ENCODE measurements around the gene NAA16.
A peak's percentile ranks its signal among the peaks of the same experiment; 100 is the strongest.
"Not testable (repeated sequence)": the region's sequence is repeated elsewhere in the genome, so short reads cannot be mapped to it uniquely, and the experiment has no call there.

Gene NAA16

DNA sequence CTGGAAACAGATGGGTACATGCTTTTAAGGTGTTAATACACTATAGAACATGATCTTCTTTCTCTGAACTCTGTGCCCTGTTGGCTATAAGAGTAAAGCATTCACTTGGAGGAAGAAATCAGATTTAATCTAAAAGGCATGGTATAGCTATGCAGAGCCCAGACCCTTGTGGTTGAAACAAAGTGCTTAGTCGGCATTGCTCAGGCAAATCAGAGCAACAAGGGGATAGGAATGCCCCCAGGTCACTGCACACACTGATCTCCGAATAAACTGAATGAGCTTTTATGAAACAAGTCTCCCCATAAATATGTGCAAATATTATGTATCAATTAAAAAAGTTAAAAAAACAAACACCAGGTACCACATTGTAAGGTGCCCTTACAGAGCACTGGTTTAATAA is 94.3 kb downstream of the NAA16 start:
- no peak for DNase-seq (ENCODE audit: low spot score)
- no peak for FAIRE-seq

- DNase-seq (ENCODE audit: low spot score) = no peak
These were observed 96.3 kb downstream of the NAA16 start for GRCh38 chr13:41407380-41407779.

DNA sequence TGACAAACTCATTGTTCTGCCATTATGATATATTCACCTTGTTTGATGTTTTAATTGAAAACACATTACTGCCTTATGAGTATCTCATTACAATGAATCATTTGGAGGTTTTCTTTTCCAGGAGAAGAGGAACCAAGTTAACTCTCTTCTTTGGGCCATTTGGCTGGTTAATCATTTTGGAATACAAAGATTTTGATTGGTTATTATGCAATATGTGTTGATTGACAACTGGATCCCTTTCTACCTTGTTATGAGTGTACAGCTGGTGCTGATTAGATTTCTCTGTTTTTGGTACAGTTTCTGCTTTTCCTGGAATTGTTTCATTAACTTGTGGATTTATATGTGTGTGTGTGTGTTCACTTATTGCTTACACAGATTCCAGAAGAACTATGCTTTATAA is 97.1 kb downstream of the NAA16 start:
- DNase-seq (ENCODE audit: low spot score) (no peak), FAIRE-seq (no peak)

More at GRCh38 chr13:41407380-41407779, 96.3 kb downstream of the NAA16 start:
- FAIRE-seq = no peak

DNA sequence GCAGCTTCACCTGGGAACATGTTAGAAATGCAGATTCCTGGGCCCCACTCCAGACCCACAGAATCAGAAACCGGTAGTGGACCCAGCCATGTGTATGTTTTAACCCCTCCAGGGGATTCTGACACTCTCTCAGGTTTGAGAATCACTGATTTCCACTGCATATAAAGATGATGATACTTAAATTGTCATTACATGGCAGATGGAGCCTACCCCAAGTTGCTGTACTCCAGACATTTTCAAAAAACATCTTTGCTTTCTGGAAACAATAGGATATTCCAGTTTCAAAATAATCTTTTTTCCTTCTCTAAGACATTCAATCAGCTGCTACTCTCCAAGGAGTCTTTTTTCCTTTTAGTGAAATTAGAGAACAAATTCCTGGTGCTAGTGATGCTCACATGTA is 97.7 kb downstream of the NAA16 start:
- no peak for FAIRE-seq
- no peak for DNase-seq (ENCODE audit: low spot score)

GRCh38 chr13:41409611-41410010 is 98.5 kb downstream of the NAA16 start:
- DNase-seq (ENCODE audit: low spot score) (no peak), FAIRE-seq (no peak)

GRCh38 chr13:41411060-41411459 is 100.0 kb downstream of the NAA16 start:
- no peak for FAIRE-seq
- no peak for DNase-seq (ENCODE audit: low spot score)

GRCh38 chr13:41411522-41411921 is 100.5 kb downstream of the NAA16 start:
- FAIRE-seq (no peak), DNase-seq (ENCODE audit: low spot score) (peak; percentile 37)

GRCh38 chr13:41413872-41414271 is 102.8 kb downstream of the NAA16 start:
- no peak for FAIRE-seq

GRCh38 chr13:41416276-41416675 is 105.2 kb downstream of the NAA16 start:
- DNase-seq (ENCODE audit: low spot score) (no peak), FAIRE-seq (no peak)

More at GRCh38 chr13:41413872-41414271, 102.8 kb downstream of the NAA16 start:
- DNase-seq (ENCODE audit: low spot score) = no peak

DNA sequence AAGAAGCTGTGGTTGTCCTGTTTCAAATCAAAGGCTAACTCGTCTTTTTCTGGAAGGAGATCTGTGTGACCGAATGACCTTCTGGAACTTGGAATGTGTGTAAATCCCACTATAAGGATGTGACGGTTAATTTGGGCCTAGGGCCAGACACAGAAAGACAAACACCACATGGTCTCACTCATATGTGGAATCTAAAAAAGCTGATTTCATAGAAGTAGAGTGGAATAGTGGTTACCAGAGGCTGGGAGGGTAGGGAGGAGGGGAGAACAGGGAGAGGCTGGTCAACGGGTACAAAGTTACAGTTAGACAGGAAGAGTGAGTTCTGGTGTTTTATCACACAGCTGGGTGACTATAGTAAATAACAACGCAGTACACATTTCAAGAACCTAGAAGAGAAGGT is 107.0 kb downstream of the NAA16 start:
- FAIRE-seq (no peak), DNase-seq (ENCODE audit: low spot score) (peak; percentile 3)

- FAIRE-seq (no peak), DNase-seq (ENCODE audit: low spot score) (no peak)
These were observed 107.7 kb downstream of the NAA16 start for GRCh38 chr13:41418731-41419130.

- DNase-seq (ENCODE audit: low spot score) = no peak
- FAIRE-seq = no peak
These were observed 108.1 kb downstream of the NAA16 start for GRCh38 chr13:41419206-41419605.

- no peak for FAIRE-seq
These were observed 109.1 kb downstream of the NAA16 start for GRCh38 chr13:41420146-41420545.

DNA sequence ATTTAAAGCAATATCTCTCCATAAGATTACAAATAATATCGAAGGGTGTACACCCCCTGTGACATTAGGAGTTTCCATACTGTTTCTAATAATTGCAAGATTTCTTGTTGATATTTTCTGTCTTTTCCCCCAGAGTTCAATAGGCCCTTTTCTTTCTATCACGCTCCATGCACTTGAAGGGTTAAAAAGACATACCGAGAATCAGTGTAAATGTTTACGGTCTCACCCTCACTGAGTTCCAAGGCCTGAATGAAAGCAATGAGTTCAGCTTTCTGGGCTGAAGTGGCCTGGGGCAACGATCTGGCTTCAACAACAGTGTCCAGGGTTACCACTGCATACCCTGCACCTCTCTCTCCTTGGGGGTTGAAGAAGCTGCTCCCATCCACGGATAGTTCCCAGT is 110.3 kb downstream of the NAA16 start:
- DNase-seq (ENCODE audit: low spot score); FAIRE-seq: not testable (repeated sequence)

More at GRCh38 chr13:41420146-41420545, 109.1 kb downstream of the NAA16 start:
- DNase-seq (ENCODE audit: low spot score) = no peak

GRCh38 chr13:41421983-41422382 is 110.9 kb downstream of the NAA16 start:
- not testable (repeated sequence) for DNase-seq (ENCODE audit: low spot score); FAIRE-seq

DNA sequence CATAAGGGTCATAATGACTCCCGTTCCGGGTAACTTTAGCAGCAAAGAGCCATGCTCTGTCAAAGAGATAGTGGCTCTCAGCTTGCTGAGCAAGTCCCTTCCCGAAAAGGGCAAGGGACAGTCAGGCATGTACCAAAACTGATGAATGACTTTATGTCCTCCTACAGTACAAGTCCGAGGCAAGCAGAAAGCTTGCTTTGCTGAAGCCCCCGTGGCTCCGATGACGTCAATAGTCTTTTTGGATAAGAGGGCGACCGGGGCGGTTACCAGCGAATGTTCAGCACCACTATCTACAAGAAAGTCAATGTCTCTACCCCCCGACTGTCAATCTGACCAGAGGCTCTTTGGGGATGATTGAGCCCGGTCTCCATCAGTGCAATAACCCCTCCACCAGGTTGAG is 112.2 kb downstream of the NAA16 start:
- DNase-seq (ENCODE audit: low spot score); FAIRE-seq: not testable (repeated sequence)

DNA sequence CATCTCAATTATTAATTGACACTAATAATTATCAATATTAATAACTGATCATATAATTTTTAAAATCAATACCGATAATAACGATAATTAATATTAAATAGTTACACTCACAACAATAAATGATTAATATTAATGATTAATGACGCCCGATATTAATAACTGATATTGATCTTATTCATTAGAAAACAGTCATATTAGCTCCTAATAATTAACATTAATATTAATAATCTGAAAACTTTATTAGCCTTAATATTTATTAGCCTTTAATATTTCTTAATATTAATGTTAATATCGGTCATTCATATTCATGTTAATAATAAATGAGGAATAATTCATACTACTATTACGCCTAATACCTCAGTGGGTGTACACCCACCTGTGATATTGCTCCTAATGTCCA is 113.6 kb downstream of the NAA16 start:
- not testable (repeated sequence) for FAIRE-seq

GRCh38 chr13:41426047-41426446 is 115.0 kb downstream of the NAA16 start:
- FAIRE-seq = no peak

More for the DNA sequence above, 113.6 kb downstream of the NAA16 start:
- DNase-seq (ENCODE audit: low spot score) = not testable (repeated sequence)

More at GRCh38 chr13:41426047-41426446, 115.0 kb downstream of the NAA16 start:
- DNase-seq (ENCODE audit: low spot score) = no peak

Measured in urothelium cell line (cell line).